Astrocyte (in vitro differentiated cells and primary cell): ENCODE data around the gene FAM13C. TPM values are rescaled to one million over a fixed set of nuclear protein-coding genes. Genes with fewer than 3 reads are reported as not detected.

Experiments
- DNase-seq: peaks from one replicate; pipeline ENCODE4 v3.0.0-alpha.2; 2010; ENCODE audit warnings: low read depth
- FAIRE-seq: peaks from 2 replicates; lab custom pipeline; 2011; peaks lifted over from hg19 to GRCh38; lab: Jason Lieb, UNC
- H2AFZ ChIP-seq: 2 replicates; pipeline ENCODE4 v1.6.0; 2012; ENCODE audit warnings: low read depth, low read length, inconsistent platforms
- H3K27ac ChIP-seq: 2 replicates; pipeline ENCODE4 v1.5.1; 2011; ENCODE audit warnings: low read depth, low read length, inconsistent platforms
- H3K27me3 ChIP-seq: 2 replicates; pipeline ENCODE4 v1.6.0; 2011; ENCODE audit warnings: low read length, inconsistent platforms; ENCODE audit not compliant: insufficient read depth
- H3K36me3 ChIP-seq: 2 replicates; pipeline ENCODE4 v1.5.1; 2011; ENCODE audit warnings: low read length, inconsistent platforms; ENCODE audit not compliant: insufficient read depth
- H3K4me1 ChIP-seq: 2 replicates; pipeline ENCODE4 v1.5.1; 2011; ENCODE audit warnings: low read length, inconsistent platforms; ENCODE audit not compliant: insufficient read depth
- H3K4me2 ChIP-seq: 2 replicates; pipeline ENCODE4 v1.6.0; 2012; ENCODE audit warnings: low read length, inconsistent platforms
- H3K4me3 ChIP-seq: 2 replicates; pipeline ENCODE4 v1.5.1; 2011; ENCODE audit warnings: low read depth, mild to moderate bottlenecking, low read length, inconsistent platforms; ENCODE audit not compliant: insufficient read depth
- H3K79me2 ChIP-seq: 2 replicates; pipeline ENCODE4 v1.6.0; 2012; ENCODE audit warnings: mild to moderate bottlenecking, low read length, inconsistent platforms; ENCODE audit not compliant: insufficient read depth
- H3K9ac ChIP-seq: 2 replicates; pipeline ENCODE4 v1.6.0; 2012; ENCODE audit warnings: mild to moderate bottlenecking, low read length, inconsistent platforms
- H3K9me3 ChIP-seq: 2 replicates; pipeline ENCODE4 v1.5.1; 2012; ENCODE audit warnings: low read depth, mild to moderate bottlenecking, low read length, inconsistent platforms; ENCODE audit not compliant: insufficient read depth
- H4K20me1 ChIP-seq: 2 replicates; pipeline ENCODE4 v1.6.0; 2012; ENCODE audit warnings: low read length, inconsistent platforms; ENCODE audit not compliant: insufficient read depth
- H3K27ac Mint-ChIP-seq: one replicate; pipeline ENCODE4 v1.8.0; 2021; ENCODE audit warnings: mild to moderate bottlenecking, mixed read lengths; ENCODE audit not compliant: unreplicated experiment
- H3K27me3 Mint-ChIP-seq: one replicate; pipeline ENCODE4 v1.8.0; 2021; ENCODE audit warnings: low read depth, mixed read lengths; ENCODE audit not compliant: unreplicated experiment
- H3K36me3 Mint-ChIP-seq: one replicate; pipeline ENCODE4 v1.8.0; 2021; ENCODE audit warnings: low read depth, mixed read lengths; ENCODE audit not compliant: unreplicated experiment
- H3K4me1 Mint-ChIP-seq: one replicate; pipeline ENCODE4 v1.8.0; 2021; ENCODE audit warnings: low read depth, mixed read lengths; ENCODE audit not compliant: unreplicated experiment
- H3K4me3 Mint-ChIP-seq: one replicate; pipeline ENCODE4 v1.8.0; 2021; ENCODE audit warnings: mild to moderate bottlenecking, moderate library complexity, mixed read lengths; ENCODE audit not compliant: unreplicated experiment
- H3K9me3 Mint-ChIP-seq: one replicate; pipeline ENCODE4 v1.8.0; 2021; ENCODE audit warnings: mild to moderate bottlenecking, mixed read lengths; ENCODE audit not compliant: unreplicated experiment
- CTCF ChIP-seq: IDR thresholded peaks from 2 replicates; pipeline ENCODE4 v1.5.1; 2011; ENCODE audit warnings: low read depth, mild to moderate bottlenecking, inconsistent platforms, low read length, moderate library complexity; ENCODE audit not compliant: insufficient read depth
- EZH2 ChIP-seq: IDR thresholded peaks from 2 replicates; pipeline ENCODE4 v1.6.1; 2012; ENCODE audit warnings: mild to moderate bottlenecking, low read length, inconsistent platforms; ENCODE audit not compliant: insufficient read depth
- total RNA-seq: library from RNA; stranded (reverse); gene quantifications from 2 replicates; pipeline ENCODE4 v1.2.1, GENCODE V29; 2021

The FAM13C gene
- total RNA-seq, 1 donor from 2014 or later: 8.7 TPM

- H3K4me3 ChIP-seq: no peak overlapping the region
- FAIRE-seq: no peak
- H3K36me3 Mint-ChIP-seq: peaks cover 4% of the 10 kb centered on the region
These were observed 82.9 kb downstream of the FAM13C start for GRCh38 chr10:59279476-59279875.

GRCh38 chr10:59276919-59277318, 85.4 kb downstream of the FAM13C start:
- TF ChIP-seq EZH2 (no peak), CTCF (no peak)
- H3K79me2 ChIP-seq: no peaks in the 10 kb centered on the region
- Mint-ChIP-seq H3K36me3 (peaks cover 6% of the 10 kb centered on the region), H3K4me3 (no peak overlapping the region), H3K27ac (no peak overlapping the region), H3K9me3 (no peaks in the 10 kb centered on the region), H3K4me1 (peaks cover 9% of the 10 kb centered on the region), H3K27me3 (no peaks in the 10 kb centered on the region)
- H4K20me1 ChIP-seq: no peaks in the 10 kb centered on the region
- DNase-seq: no peak
- H3K27me3 ChIP-seq: no peaks in the 10 kb centered on the region
- H3K9me3 ChIP-seq: no peaks in the 10 kb centered on the region
- no peaks in the 10 kb centered on the region for H3K4me1 ChIP-seq
- H3K9ac ChIP-seq: no peak overlapping the region
- no peak overlapping the region for H3K4me2 ChIP-seq
- FAIRE-seq: no peak
- H3K4me3 ChIP-seq: no peak overlapping the region
- H3K27ac ChIP-seq: no peak overlapping the region
- no peaks in the 10 kb centered on the region for H3K36me3 ChIP-seq
- no peak overlapping the region for H2AFZ ChIP-seq

More at GRCh38 chr10:59279476-59279875, 82.9 kb downstream of the FAM13C start:
- Mint-ChIP-seq H3K9me3 (no peaks in the 10 kb centered on the region), H3K4me3 (no peak overlapping the region), H3K4me1 (peaks cover 17% of the 10 kb centered on the region), H3K27me3 (no peaks in the 10 kb centered on the region), H3K27ac (no peak overlapping the region)
- DNase-seq: peak; percentile 6
- Histone ChIP-seq H3K9ac (no peak overlapping the region), H4K20me1 (no peaks in the 10 kb centered on the region), H3K9me3 (no peaks in the 10 kb centered on the region), H3K36me3 (no peaks in the 10 kb centered on the region), H3K4me1 (no peaks in the 10 kb centered on the region), H3K79me2 (no peaks in the 10 kb centered on the region), H3K4me2 (no peak overlapping the region), H2AFZ (no peak overlapping the region), H3K27ac (no peak overlapping the region), H3K27me3 (no peaks in the 10 kb centered on the region)
- TF ChIP-seq CTCF: no peak
- no peak for TF ChIP-seq EZH2

GRCh38 chr10:59276133-59276532, 86.2 kb downstream of the FAM13C start:
- H3K27ac ChIP-seq: no peak overlapping the region
- H3K4me3 ChIP-seq: no peak overlapping the region
- no peak overlapping the region for H3K4me2 ChIP-seq
- FAIRE-seq (no peak), DNase-seq (no peak)
- H3K9me3 Mint-ChIP-seq: no peaks in the 10 kb centered on the region
- H2AFZ ChIP-seq: no peak overlapping the region
- H3K27me3 Mint-ChIP-seq: no peaks in the 10 kb centered on the region
- H3K36me3 ChIP-seq: no peaks in the 10 kb centered on the region
- H3K27me3 ChIP-seq: no peaks in the 10 kb centered on the region
- no peak for TF ChIP-seq CTCF
- TF ChIP-seq EZH2: no peak
- H3K4me1 ChIP-seq: no peaks in the 10 kb centered on the region
- H3K4me1 Mint-ChIP-seq: peaks cover 9% of the 10 kb centered on the region
- peaks cover 6% of the 10 kb centered on the region for H3K36me3 Mint-ChIP-seq
- H3K4me3 Mint-ChIP-seq: no peak overlapping the region
- no peak overlapping the region for H3K27ac Mint-ChIP-seq
- H4K20me1 ChIP-seq: no peaks in the 10 kb centered on the region
- no peaks in the 10 kb centered on the region for H3K9me3 ChIP-seq
- no peak overlapping the region for H3K9ac ChIP-seq
- H3K79me2 ChIP-seq: no peaks in the 10 kb centered on the region
